GM12873 (cell line): Measurements from ENCODE around the gene ALPP.

Source experiments
- TF ChIP-seq, protein P1 (sequence below): IDR thresholded peaks from 2 replicates; pipeline ENCODE4 v1.5.1; 2012; ENCODE audit warnings: low read depth, mild to moderate bottlenecking, moderate library complexity, low read length, control low read depth; ENCODE audit not compliant: insufficient read depth; ENCODE audit errors: missing control alignments

Gene ALPP

DNA sequence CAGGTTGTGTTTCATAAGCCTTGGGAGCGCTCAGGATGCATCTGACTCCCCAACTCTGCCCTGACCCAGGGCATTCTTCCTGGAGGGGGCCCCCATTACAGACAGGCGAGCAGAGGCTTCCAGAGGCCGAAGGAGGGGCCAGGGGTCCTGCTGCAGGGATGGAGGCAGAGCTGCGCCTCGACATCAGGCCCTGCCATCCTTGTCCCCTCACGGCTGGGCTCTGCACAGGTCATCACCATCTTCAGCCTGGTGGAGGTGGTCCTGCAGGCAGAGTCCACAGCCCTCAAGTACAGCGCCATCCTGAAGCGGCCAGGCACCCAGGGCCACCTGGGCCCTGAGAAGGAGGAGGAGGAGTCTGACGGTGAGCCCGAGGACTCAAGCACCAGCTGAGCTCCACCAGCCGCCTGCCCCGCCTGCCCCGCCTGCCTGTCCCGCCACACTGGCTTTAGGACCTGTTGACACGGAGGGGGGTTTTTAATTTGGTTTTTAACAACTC lies 42.3 kb upstream of the ALPP start:
- TF ChIP-seq, protein P1, sequence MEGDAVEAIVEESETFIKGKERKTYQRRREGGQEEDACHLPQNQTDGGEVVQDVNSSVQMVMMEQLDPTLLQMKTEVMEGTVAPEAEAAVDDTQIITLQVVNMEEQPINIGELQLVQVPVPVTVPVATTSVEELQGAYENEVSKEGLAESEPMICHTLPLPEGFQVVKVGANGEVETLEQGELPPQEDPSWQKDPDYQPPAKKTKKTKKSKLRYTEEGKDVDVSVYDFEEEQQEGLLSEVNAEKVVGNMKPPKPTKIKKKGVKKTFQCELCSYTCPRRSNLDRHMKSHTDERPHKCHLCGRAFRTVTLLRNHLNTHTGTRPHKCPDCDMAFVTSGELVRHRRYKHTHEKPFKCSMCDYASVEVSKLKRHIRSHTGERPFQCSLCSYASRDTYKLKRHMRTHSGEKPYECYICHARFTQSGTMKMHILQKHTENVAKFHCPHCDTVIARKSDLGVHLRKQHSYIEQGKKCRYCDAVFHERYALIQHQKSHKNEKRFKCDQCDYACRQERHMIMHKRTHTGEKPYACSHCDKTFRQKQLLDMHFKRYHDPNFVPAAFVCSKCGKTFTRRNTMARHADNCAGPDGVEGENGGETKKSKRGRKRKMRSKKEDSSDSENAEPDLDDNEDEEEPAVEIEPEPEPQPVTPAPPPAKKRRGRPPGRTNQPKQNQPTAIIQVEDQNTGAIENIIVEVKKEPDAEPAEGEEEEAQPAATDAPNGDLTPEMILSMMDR, result no peak

DNA sequence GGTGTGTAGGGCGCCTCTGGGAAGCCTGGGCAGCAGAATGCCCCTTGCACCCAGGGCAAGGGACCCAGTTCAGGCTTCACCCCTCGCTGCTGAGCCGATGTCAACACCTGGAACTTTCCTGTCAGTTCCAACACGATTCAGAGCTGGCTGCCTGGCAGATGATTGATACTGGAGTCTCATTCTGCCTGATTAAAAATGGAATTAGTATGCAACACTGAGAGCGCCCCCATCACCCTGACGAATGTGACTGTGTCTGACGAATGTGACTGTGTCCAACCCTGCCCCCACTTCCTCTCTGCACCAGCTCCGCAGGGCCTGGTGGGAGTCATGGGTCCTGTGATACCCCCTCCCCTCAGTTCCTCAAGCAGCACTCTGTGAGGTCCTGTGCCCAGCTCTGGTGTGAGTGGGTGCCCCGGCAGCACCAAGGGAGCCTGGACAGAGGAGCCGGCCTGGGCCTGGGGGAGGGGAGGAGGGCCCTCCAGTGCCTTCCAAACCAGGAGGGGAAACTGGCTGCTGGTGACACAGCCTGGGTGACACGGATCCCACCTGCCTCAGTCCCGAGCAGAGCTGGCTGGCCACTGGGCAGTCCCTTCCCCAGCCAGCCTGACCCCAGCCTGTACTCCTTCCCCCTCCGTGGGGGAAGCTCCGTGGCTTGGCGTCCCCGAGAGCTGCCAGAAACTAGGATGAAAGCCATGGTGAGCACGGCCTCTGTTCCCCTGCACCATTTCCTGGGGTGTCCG lies 41.4 kb upstream of the ALPP start:
- TF ChIP-seq, protein P1, result no peak

- TF ChIP-seq, protein P1, result no peak
Measured at GRCh38 chr2:232338759-232339106, 39.8 kb upstream of the ALPP start.

- TF ChIP-seq, protein P1, result no peak
Measured at GRCh38 chr2:232339121-232340081, 39.1 kb upstream of the ALPP start.

DNA sequence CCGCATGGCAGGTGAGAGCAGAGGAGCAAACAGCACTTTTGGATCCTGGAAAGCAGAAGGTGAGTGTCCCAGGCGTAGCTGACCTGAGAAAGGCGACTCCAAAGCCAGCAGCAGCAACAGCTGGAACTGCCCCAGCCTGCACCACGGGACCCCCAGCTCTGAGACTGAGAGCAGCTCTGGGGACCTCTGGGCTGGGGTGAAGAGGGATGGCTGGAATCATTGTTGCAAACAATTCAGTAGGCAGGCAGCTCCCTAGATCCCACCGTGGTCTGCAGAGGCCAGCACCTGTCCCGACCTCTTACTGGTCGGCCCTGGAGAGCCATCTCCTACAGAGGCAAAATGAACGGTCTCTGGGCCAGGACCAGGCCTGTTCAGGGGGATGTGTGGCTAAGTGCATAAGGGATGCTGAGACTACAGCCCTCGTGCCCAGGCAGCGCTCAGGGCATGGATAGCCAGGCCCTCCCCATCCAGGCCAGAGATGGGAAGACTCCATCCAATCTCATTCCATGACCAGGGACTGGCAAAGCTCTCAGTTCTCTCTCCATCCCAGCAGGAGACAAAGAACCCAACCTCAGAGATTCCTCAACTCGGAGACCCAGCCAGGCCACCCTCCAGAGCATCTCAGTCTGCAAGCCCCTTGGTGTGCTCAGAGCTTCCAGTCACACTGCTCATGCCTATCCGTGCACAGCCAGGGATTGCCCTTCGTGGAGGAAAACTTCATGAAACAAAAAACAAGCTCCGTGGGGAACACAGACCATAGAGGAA lies 38.2 kb upstream of the ALPP start:
- TF ChIP-seq, protein P1, result no peak

- TF ChIP-seq, protein P1, result no peak
Measured at GRCh38 chr2:232341061-232341738, 37.4 kb upstream of the ALPP start.
